ENCODE data around the gene FZD4. TPM values are rescaled to one million over a fixed set of nuclear protein-coding genes. Genes with fewer than 3 reads are reported as not detected.

FZD4 gene
- total RNA-seq, 1 donor: 12.7 TPM

DNA sequence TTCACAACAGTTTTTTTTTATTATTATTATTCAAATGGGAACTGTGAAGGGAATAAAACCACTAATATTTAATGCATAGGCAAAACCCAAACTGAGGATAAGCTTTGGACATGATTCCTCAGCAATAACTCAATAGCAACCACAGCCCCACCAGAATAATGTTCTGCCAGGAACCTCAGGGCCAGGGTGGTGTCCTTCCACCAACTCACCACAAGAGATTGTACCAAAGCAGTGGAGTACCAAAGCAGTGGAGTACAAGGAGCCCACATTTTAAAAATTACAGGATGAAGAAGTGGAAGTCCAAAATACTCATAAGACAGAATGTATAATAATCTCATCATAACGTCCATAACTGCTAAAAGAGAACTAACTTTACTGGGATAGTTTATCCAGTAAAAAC, 32.5 kb upstream of the FZD4 start:
- Histone ChIP-seq H3K79me2 (ENCODE audit: insufficient read depth, low read length) (no peaks in the 10 kb centered on the region), H3K27ac (ENCODE audit: low read depth, low read length) (no peak overlapping the region), H3K27me3 (ENCODE audit: insufficient read depth, low read length) (no peaks in the 10 kb centered on the region), H3K4me2 (ENCODE audit: insufficient read depth, low read length) (no peak overlapping the region), H2AFZ (ENCODE audit: low read length) (no peak overlapping the region), H3K4me1 (ENCODE audit: insufficient read depth, low read length) (peaks cover 8% of the 10 kb centered on the region), H3K36me3 (ENCODE audit: insufficient read depth, low read length) (no peaks in the 10 kb centered on the region), H3K4me3 (ENCODE audit: insufficient read depth, low read length) (no peak overlapping the region), H3K9me3 (ENCODE audit: low read depth, low read length) (no peaks in the 10 kb centered on the region), H4K20me1 (ENCODE audit: insufficient read depth, low read length) (no peaks in the 10 kb centered on the region)
- TF ChIP-seq, protein P1, sequence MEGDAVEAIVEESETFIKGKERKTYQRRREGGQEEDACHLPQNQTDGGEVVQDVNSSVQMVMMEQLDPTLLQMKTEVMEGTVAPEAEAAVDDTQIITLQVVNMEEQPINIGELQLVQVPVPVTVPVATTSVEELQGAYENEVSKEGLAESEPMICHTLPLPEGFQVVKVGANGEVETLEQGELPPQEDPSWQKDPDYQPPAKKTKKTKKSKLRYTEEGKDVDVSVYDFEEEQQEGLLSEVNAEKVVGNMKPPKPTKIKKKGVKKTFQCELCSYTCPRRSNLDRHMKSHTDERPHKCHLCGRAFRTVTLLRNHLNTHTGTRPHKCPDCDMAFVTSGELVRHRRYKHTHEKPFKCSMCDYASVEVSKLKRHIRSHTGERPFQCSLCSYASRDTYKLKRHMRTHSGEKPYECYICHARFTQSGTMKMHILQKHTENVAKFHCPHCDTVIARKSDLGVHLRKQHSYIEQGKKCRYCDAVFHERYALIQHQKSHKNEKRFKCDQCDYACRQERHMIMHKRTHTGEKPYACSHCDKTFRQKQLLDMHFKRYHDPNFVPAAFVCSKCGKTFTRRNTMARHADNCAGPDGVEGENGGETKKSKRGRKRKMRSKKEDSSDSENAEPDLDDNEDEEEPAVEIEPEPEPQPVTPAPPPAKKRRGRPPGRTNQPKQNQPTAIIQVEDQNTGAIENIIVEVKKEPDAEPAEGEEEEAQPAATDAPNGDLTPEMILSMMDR (IDR thresholded peaks at IDR 0.05; ENCODE audit: extremely low read depth, low read depth, low read length): no peak
- no peak for DNase-seq (ENCODE audit: insufficient read length, low spot score, missing footprints)

DNA sequence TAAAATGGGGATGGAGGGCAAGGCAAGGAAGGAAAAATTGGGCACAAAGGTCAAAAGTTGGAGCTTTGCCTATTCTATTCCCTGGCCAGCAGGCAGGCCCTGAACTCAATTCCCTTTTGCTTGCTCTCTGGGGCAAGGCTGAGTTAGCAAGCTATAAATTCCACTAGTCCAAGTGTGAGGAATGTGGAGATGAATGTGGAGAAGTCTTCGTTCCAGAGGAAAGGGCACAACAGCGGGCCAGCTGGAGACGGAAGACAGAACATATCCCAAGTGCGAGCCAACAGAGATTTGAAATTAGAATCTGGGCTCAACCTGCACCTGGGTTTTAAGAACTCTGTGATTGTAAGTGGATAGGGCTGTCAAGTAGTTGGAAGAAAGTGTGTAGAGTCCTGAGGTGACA, 29.5 kb upstream of the FZD4 start:
- TF ChIP-seq, protein P1 (IDR thresholded peaks at IDR 0.05; ENCODE audit: extremely low read depth, low read depth, low read length): no peak
- H3K4me2 ChIP-seq (ENCODE audit: insufficient read depth, low read length): no peak overlapping the region
- no peaks in the 10 kb centered on the region for H3K4me1 ChIP-seq (ENCODE audit: insufficient read depth, low read length)
- DNase-seq (ENCODE audit: insufficient read length, low spot score, missing footprints): peak; percentile 36
- H2AFZ ChIP-seq (ENCODE audit: low read length): no peak overlapping the region
- no peaks in the 10 kb centered on the region for H3K79me2 ChIP-seq (ENCODE audit: insufficient read depth, low read length)
- no peak overlapping the region for H3K27ac ChIP-seq (ENCODE audit: low read depth, low read length)
- no peaks in the 10 kb centered on the region for H3K36me3 ChIP-seq (ENCODE audit: insufficient read depth, low read length)
- no peak overlapping the region for H3K4me3 ChIP-seq (ENCODE audit: insufficient read depth, low read length)
- H3K27me3 ChIP-seq (ENCODE audit: insufficient read depth, low read length): peaks cover 2% of the 10 kb centered on the region
- no peaks in the 10 kb centered on the region for H3K9me3 ChIP-seq (ENCODE audit: low read depth, low read length)
- no peaks in the 10 kb centered on the region for H4K20me1 ChIP-seq (ENCODE audit: insufficient read depth, low read length)

DNA sequence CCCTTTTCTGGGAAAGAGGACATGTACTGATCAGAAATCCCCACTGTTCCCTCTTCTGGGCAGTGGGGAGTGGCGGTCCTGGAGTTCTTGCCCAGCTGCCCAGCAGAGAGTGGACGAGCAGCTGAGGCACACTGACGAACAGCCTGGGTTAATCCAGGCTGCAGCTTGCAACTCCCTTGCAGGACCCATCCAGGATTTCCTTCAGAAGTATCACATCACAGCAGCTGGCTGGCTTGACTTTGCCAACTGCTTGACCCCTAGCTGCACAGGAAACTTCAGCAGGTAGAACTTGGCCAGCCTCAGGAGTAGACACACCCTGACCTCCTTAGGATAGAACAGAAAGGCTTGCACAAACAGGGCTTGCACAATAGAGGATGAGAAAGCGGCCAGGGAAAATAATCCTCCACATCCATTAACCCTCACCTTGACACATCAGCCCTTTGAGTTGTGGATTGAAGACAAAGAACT, 27.9 kb upstream of the FZD4 start:
- Histone ChIP-seq H3K36me3 (ENCODE audit: insufficient read depth, low read length) (no peaks in the 10 kb centered on the region), H3K4me1 (ENCODE audit: insufficient read depth, low read length) (no peaks in the 10 kb centered on the region), H3K4me3 (ENCODE audit: insufficient read depth, low read length) (no peak overlapping the region), H3K9me3 (ENCODE audit: low read depth, low read length) (no peaks in the 10 kb centered on the region), H2AFZ (ENCODE audit: low read length) (no peak overlapping the region), H3K4me2 (ENCODE audit: insufficient read depth, low read length) (no peak overlapping the region), H4K20me1 (ENCODE audit: insufficient read depth, low read length) (no peaks in the 10 kb centered on the region), H3K79me2 (ENCODE audit: insufficient read depth, low read length) (no peaks in the 10 kb centered on the region), H3K27ac (ENCODE audit: low read depth, low read length) (no peak overlapping the region), H3K27me3 (ENCODE audit: insufficient read depth, low read length) (peaks cover 2% of the 10 kb centered on the region)
- TF ChIP-seq, protein P1 (IDR thresholded peaks at IDR 0.05; ENCODE audit: extremely low read depth, low read depth, low read length): no peak
- DNase-seq (ENCODE audit: insufficient read length, low spot score, missing footprints): peak; percentile 23

DNA sequence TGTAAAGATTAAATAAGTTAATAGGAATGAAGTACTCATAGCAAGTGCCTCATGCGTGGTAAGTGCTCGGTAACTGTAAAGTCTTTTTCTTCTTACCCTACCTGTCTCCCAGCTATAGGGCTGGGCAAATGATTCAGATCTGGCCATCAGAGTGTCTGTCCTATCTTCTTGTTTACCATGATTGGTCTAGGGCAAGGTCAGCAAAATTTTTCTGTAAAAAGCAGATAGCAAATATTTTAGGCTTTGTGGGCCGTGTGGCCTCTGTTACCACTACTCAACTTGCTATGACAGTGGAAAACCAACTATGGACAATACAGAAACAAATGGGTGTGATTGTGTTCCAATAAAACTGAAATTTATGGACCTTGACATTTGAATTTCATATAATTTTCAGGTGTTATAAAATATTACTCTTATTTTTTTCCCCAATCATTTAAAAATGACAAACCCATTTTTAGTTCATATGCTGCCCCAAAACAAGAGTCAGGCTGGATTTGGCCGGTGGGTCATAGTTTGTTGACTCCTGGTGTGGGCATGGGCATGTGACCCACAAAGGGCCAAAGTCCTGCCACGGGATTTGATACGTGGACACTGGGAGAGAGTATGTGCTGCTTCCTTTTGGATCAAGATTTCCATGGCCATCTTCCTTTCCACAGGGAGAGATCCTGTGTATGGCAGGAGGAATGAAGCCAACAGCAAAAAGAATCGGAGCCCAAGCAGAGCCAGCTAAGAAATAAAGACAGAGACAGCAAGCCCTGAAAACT, 26.8 kb upstream of the FZD4 start:
- Histone ChIP-seq H2AFZ (ENCODE audit: low read length) (no peak overlapping the region), H3K4me1 (ENCODE audit: insufficient read depth, low read length) (no peaks in the 10 kb centered on the region), H3K27me3 (ENCODE audit: insufficient read depth, low read length) (peaks cover 2% of the 10 kb centered on the region), H3K9me3 (ENCODE audit: low read depth, low read length) (no peaks in the 10 kb centered on the region), H4K20me1 (ENCODE audit: insufficient read depth, low read length) (no peaks in the 10 kb centered on the region), H3K27ac (ENCODE audit: low read depth, low read length) (no peak overlapping the region), H3K36me3 (ENCODE audit: insufficient read depth, low read length) (no peaks in the 10 kb centered on the region), H3K4me2 (ENCODE audit: insufficient read depth, low read length) (no peak overlapping the region), H3K4me3 (ENCODE audit: insufficient read depth, low read length) (no peak overlapping the region), H3K79me2 (ENCODE audit: insufficient read depth, low read length) (no peaks in the 10 kb centered on the region)
- TF ChIP-seq, protein P1 (IDR thresholded peaks at IDR 0.05; ENCODE audit: extremely low read depth, low read depth, low read length): no peak
- no peak for DNase-seq (ENCODE audit: insufficient read length, low spot score, missing footprints)

All from osteoblast (primary cell).